GM10266 (cell line): ENCODE results near the gene SLC4A4.

Experiments
- DNase-seq: peaks from one replicate; pipeline ENCODE4 v3.0.0; 2012; ENCODE audit errors: extremely low spot score
- TF ChIP-seq, protein P1 (sequence below): IDR thresholded peaks from 2 replicates; pipeline ENCODE4 v1.5.1; 2012; ENCODE audit warnings: mild to moderate bottlenecking, low read depth; ENCODE audit not compliant: control insufficient read depth, insufficient read depth; ENCODE audit errors: missing control alignments

Gene SLC4A4

GRCh38 chr4:71338846-71339593 lies at the start of gene SLC4A4:
TSS of gene SLC4A4 (plus strand) at chr4:71339020.
- peak; percentile 67 for DNase-seq
- TF ChIP-seq, protein P1, sequence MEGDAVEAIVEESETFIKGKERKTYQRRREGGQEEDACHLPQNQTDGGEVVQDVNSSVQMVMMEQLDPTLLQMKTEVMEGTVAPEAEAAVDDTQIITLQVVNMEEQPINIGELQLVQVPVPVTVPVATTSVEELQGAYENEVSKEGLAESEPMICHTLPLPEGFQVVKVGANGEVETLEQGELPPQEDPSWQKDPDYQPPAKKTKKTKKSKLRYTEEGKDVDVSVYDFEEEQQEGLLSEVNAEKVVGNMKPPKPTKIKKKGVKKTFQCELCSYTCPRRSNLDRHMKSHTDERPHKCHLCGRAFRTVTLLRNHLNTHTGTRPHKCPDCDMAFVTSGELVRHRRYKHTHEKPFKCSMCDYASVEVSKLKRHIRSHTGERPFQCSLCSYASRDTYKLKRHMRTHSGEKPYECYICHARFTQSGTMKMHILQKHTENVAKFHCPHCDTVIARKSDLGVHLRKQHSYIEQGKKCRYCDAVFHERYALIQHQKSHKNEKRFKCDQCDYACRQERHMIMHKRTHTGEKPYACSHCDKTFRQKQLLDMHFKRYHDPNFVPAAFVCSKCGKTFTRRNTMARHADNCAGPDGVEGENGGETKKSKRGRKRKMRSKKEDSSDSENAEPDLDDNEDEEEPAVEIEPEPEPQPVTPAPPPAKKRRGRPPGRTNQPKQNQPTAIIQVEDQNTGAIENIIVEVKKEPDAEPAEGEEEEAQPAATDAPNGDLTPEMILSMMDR = no peak

- no peak for DNase-seq
- TF ChIP-seq, protein P1 = no peak
These were observed 48.7 kb upstream of the SLC4A4 start for GRCh38 chr4:71290074-71290473.

- no peak for DNase-seq
- TF ChIP-seq, protein P1 = no peak
These were observed 48.3 kb upstream of the SLC4A4 start for GRCh38 chr4:71290476-71290875.

- no peak for DNase-seq
- TF ChIP-seq, protein P1 = no peak
These were observed 46.6 kb upstream of the SLC4A4 start for GRCh38 chr4:71292228-71292627.

DNA sequence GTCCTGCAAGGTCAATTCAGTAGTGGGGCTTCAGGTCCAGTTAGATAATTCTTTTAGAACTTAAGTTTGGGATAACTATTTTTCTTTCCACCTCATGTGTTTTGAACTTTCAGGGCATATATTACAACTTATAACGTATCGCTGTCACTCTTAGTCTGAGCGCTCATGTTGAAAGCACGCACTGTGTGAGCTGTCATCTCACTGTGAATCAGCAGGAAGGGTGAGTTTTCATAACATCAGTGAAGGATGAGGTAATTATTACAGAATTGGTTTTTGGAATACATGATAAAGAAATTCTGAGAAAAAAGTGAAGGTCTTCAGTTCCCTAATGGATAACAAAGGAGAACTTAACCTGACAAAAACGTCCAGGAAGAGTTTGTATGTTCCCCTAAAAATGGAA lies 45.1 kb upstream of the SLC4A4 start:
- DNase-seq = no peak
- TF ChIP-seq, protein P1 = no peak

DNA sequence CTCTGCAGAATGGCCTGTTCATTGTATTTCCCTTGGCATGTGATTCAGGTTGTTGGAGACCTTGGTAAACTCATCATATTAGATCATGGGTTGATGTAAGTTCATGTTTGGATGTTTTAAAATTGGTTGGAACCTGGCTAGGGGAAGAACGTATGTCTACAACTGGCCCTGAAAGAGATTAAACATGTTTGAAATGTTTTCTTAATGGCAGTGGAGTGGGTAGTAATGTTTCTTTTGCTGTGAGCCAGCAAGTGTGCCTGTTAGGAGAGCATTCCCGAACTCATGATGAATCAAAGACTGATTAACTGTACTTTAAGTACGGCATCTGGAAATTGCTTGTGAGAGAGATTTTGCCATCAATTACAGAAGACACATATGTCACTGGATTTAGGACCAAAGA lies 44.5 kb upstream of the SLC4A4 start:
- no peak for DNase-seq
- TF ChIP-seq, protein P1 = no peak

DNA sequence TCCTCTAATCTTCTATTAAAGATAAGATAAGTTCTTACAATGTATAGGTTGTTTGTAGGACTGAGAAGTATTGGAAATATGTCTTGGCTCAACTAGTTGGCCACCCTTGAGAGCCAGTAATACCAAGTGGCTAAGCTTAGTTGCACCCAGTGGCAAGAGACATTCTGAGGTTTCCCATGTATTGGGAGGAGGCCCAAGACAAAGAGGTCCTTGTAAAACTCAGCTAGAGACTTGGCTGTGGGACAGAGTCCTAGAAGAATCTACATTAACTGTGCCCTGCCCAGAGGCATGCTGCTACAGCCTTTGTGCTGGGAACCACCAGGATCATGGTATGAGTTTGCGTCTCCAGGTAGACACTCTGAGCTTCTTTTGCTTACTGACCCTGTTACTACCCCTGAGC lies 41.9 kb upstream of the SLC4A4 start:
- TF ChIP-seq, protein P1 = no peak
- DNase-seq = no peak
